Mammary epithelial cell (primary cell): ENCODE measurements around the gene GNAT1.

Experiments used
- CTCF ChIP-seq, 2 donors: IDR thresholded peaks in 1 of 2; conservative IDR thresholded peaks in 1 of 2; 2 replicates each; pipeline ENCODE4 v1.5.1; 2011 to 2012; ENCODE audit warnings: inconsistent platforms in 2 of 2, low read length in 2 of 2, mild to moderate bottlenecking in 2 of 2, control low read depth in 1 of 2, low read depth in 1 of 2; ENCODE audit not compliant: insufficient read depth in 1 of 2; ENCODE audit errors: extremely low read depth in 1 of 2
- EZH2 ChIP-seq: IDR thresholded peaks from 2 replicates; pipeline ENCODE4 v1.6.1; 2012; ENCODE audit warnings: low read length, inconsistent platforms, borderline replicate concordance

GRCh38 chr3:50162034-50162883 is 29.2 kb upstream of the GNAT1 start:
- no peak for TF ChIP-seq CTCF (conservative IDR thresholded peaks at IDR 0.05 in 1 of 2, IDR thresholded peaks at IDR 0.05 in 1 of 2; ENCODE audit: extremely low read depth in 1 of 2, insufficient read depth in 1 of 2, low read depth in 1 of 2, low read length in 2 of 2)
- no peak for TF ChIP-seq EZH2
